NCI-H2171 (cell line): ENCODE measurements around the gene EPHA6.
"Not testable (repeated sequence)": the region's sequence is repeated elsewhere in the genome, so short reads cannot be mapped to it uniquely, and the experiment has no call there.

Experiments used
- DNase-seq: peaks from one replicate; lab custom pipeline; 2025; lab: John Stamatoyannopoulos, UW

EPHA6 gene

GRCh38 chr3:96915445-96915844 lies 101.1 kb downstream of the EPHA6 start:
- DNase-seq, result no peak

GRCh38 chr3:96931119-96931862 lies 116.9 kb downstream of the EPHA6 start:
- DNase-seq, result no peak

GRCh38 chr3:96942131-96942530 lies 127.7 kb downstream of the EPHA6 start:
- not testable (repeated sequence) for DNase-seq

- no peak for DNase-seq
These were observed 144.5 kb downstream of the EPHA6 start for GRCh38 chr3:96958856-96959255.

- DNase-seq, result no peak
These were observed 145.1 kb downstream of the EPHA6 start for GRCh38 chr3:96959474-96959873.

GRCh38 chr3:96959901-96960641 lies 145.7 kb downstream of the EPHA6 start:
- DNase-seq, result no peak

GRCh38 chr3:96960661-96961330 lies 146.4 kb downstream of the EPHA6 start:
- DNase-seq, result no peak

- DNase-seq, result no peak
These were observed 147.2 kb downstream of the EPHA6 start for GRCh38 chr3:96961576-96961975.

GRCh38 chr3:96966181-96966929 lies 152.0 kb downstream of the EPHA6 start:
- no peak for DNase-seq

GRCh38 chr3:96970211-96970610 lies 155.8 kb downstream of the EPHA6 start:
- no peak for DNase-seq

GRCh38 chr3:96977671-96978070 lies 163.3 kb downstream of the EPHA6 start:
- no peak for DNase-seq

GRCh38 chr3:96983716-96984115 lies 169.3 kb downstream of the EPHA6 start:
- not testable (repeated sequence) for DNase-seq

GRCh38 chr3:96986241-96986640 lies 171.8 kb downstream of the EPHA6 start:
- DNase-seq, result no peak

GRCh38 chr3:96991231-96991630 lies 176.8 kb downstream of the EPHA6 start:
- DNase-seq, result no peak

- no peak for DNase-seq
These were observed 177.5 kb downstream of the EPHA6 start for GRCh38 chr3:96991800-96992365.

GRCh38 chr3:96994988-96995387 lies 180.6 kb downstream of the EPHA6 start:
- DNase-seq, result no peak

- DNase-seq, result no peak
These were observed 181.6 kb downstream of the EPHA6 start for GRCh38 chr3:96996009-96996408.

- no peak for DNase-seq
These were observed 187.2 kb downstream of the EPHA6 start for GRCh38 chr3:97001611-97002010.

- DNase-seq, result no peak
These were observed 195.1 kb downstream of the EPHA6 start for GRCh38 chr3:97009427-97010019.

- DNase-seq, result no peak
These were observed 196.7 kb downstream of the EPHA6 start for GRCh38 chr3:97010881-97011657.

- no peak for DNase-seq
These were observed 207.4 kb downstream of the EPHA6 start for GRCh38 chr3:97021778-97022177.
